Vagina (tissue), 2 donors: ENCODE results near the gene SFMBT2.

Experiments
- POLR2AphosphoS5 ChIP-seq, 2 donors: sonication (generic); formaldehyde crosslinking; IDR thresholded peaks; one replicate each; pipeline ENCODE4 v1.9.0; 2017; ENCODE audit warnings: antibody characterized with exemption in 2 of 2, mild to moderate bottlenecking in 2 of 2, low read depth in 1 of 2; ENCODE audit not compliant: insufficient read depth in 1 of 2
- TF ChIP-seq, protein P1 (sequence below), 3 experiments: fragments of 450-650 bp in 2 of 3; fragments of 200-600 bp in 1 of 3; sonication (generic) in 1 of 3; IDR thresholded peaks; one replicate each; pipeline ENCODE4 v1.5.1; 2017 to 2019; ENCODE audit warnings: antibody characterized with exemption in 3 of 3, mild to moderate bottlenecking in 2 of 3, moderate library complexity in 2 of 3

DNA sequence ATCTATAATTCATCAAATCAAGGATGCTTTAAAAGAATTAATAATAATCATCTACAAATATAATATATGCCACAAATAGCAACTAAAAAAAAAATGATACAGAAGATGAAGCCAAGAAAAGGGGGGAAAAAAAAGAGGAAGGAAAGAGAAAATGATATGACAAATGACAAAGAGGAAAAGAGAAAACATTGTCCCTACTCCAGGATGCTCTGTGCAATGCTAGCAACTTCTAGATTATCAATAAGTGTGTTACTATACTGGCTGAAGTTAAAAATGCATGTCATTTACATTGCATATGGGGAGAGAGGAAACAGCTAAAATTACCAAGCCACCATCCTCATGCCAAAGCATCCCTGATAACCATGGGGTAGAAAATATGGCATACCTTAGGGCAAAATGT lies 104.2 kb downstream of the SFMBT2 start:
- TF ChIP-seq, protein P1, sequence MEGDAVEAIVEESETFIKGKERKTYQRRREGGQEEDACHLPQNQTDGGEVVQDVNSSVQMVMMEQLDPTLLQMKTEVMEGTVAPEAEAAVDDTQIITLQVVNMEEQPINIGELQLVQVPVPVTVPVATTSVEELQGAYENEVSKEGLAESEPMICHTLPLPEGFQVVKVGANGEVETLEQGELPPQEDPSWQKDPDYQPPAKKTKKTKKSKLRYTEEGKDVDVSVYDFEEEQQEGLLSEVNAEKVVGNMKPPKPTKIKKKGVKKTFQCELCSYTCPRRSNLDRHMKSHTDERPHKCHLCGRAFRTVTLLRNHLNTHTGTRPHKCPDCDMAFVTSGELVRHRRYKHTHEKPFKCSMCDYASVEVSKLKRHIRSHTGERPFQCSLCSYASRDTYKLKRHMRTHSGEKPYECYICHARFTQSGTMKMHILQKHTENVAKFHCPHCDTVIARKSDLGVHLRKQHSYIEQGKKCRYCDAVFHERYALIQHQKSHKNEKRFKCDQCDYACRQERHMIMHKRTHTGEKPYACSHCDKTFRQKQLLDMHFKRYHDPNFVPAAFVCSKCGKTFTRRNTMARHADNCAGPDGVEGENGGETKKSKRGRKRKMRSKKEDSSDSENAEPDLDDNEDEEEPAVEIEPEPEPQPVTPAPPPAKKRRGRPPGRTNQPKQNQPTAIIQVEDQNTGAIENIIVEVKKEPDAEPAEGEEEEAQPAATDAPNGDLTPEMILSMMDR (IDR thresholded peaks at IDR 0.05), result no peak
- no peak for TF ChIP-seq POLR2AphosphoS5 (IDR thresholded peaks at IDR 0.05; ENCODE audit: insufficient read depth in 1 of 2, low read depth in 1 of 2)
